Keratinocyte (primary cell): Measurements from ENCODE around the gene UCN3. TPM values are rescaled to one million over a fixed set of nuclear protein-coding genes. Genes with fewer than 3 reads are reported as not detected.

Experiments
- DNase-seq: peaks from one replicate; pipeline ENCODE4 v3.0.0-alpha.2; 2011; ENCODE audit warnings: low read depth, missing footprints, low spot score
- FAIRE-seq: peaks from 2 replicates; lab custom pipeline; 2011; peaks lifted over from hg19 to GRCh38; lab: Jason Lieb, UNC
- H2AFZ ChIP-seq: 2 replicates; pipeline ENCODE4 v1.6.0; 2012; ENCODE audit warnings: low read length, control low read depth, inconsistent platforms; ENCODE audit not compliant: control insufficient read depth
- H3K27ac ChIP-seq: 2 replicates; pipeline ENCODE4 v1.5.1; 2011; ENCODE audit warnings: low read length; ENCODE audit not compliant: control insufficient read depth, insufficient read depth
- H3K27me3 ChIP-seq: 3 replicates; pipeline ENCODE4 v1.6.0; 2011; ENCODE audit warnings: low read length; ENCODE audit not compliant: control insufficient read depth, insufficient read depth; ENCODE audit errors: extremely low read depth
- H3K36me3 ChIP-seq, 2 experiments: 2 replicates in 1 of 2; 3 replicates in 1 of 2; pipeline ENCODE4 v1.5.1; 2011; ENCODE audit warnings: low read length in 2 of 2, mild to moderate bottlenecking in 1 of 2; ENCODE audit not compliant: control insufficient read depth in 2 of 2, insufficient read depth in 2 of 2; ENCODE audit errors: extremely low read depth in 1 of 2
- H3K4me1 ChIP-seq: 3 replicates; pipeline ENCODE4 v1.5.1; 2011; ENCODE audit warnings: low read length; ENCODE audit not compliant: control insufficient read depth, insufficient read depth; ENCODE audit errors: extremely low read depth
- H3K4me2 ChIP-seq: 3 replicates; pipeline ENCODE4 v1.6.0; 2011; ENCODE audit warnings: low read depth, low read length; ENCODE audit not compliant: control insufficient read depth, insufficient read depth; ENCODE audit errors: extremely low read depth
- H3K4me3 ChIP-seq, 3 experiments: fragments of 200-600 bp in 1 of 3; sonication (generic) in 1 of 3; 2 replicates in 2 of 3; 3 replicates in 1 of 3; pipeline ENCODE4 v1.5.1; 2011 to 2016; ENCODE audit warnings: low read length in 3 of 3, mild to moderate bottlenecking in 3 of 3, control low read depth in 2 of 3, inconsistent platforms in 1 of 3, low read depth in 1 of 3, mixed read lengths in 1 of 3, mixed run types in 1 of 3, moderate library complexity in 1 of 3; ENCODE audit not compliant: control insufficient read depth in 2 of 3, insufficient read depth in 2 of 3; ENCODE audit errors: extremely low read depth in 1 of 3
- H3K79me2 ChIP-seq: 2 replicates; pipeline ENCODE4 v1.6.0; 2012; ENCODE audit warnings: low read length; ENCODE audit not compliant: control insufficient read depth, insufficient read depth
- H3K9ac ChIP-seq: 3 replicates; pipeline ENCODE4 v1.6.0; 2011; ENCODE audit warnings: low read length; ENCODE audit not compliant: control insufficient read depth, insufficient read depth; ENCODE audit errors: extremely low read depth
- H3K9me1 ChIP-seq: 3 replicates; pipeline ENCODE4 v1.6.0; 2011; ENCODE audit warnings: low read length; ENCODE audit not compliant: control insufficient read depth, insufficient read depth; ENCODE audit errors: extremely low read depth
- H3K9me3 ChIP-seq: 2 replicates; pipeline ENCODE4 v1.5.1; 2012; ENCODE audit warnings: low read depth, low read length; ENCODE audit not compliant: control insufficient read depth
- H4K20me1 ChIP-seq: 3 replicates; pipeline ENCODE4 v1.6.0; 2011; ENCODE audit warnings: low read length; ENCODE audit not compliant: control insufficient read depth, insufficient read depth; ENCODE audit errors: extremely low read depth
- EZH2 ChIP-seq: IDR thresholded peaks from one replicate; pipeline ENCODE4 v1.6.1; 2012; ENCODE audit warnings: inconsistent platforms, mild to moderate bottlenecking, low read length, moderate library complexity
- dilution Hi-C: fragments of 300-500 bp; cut with MboI; formaldehyde crosslinking; loops from one replicate; pipeline ENCODE4 v1.7.0; 2020; ENCODE audit warnings: low sequenced_read_pairs; ENCODE audit not compliant: extremely low pct_ligation_motif_present
- polyA plus RNA-seq, 5 experiments: library from polyadenylated mRNA; depleted of rRNA in 3 of 5; stranded (reverse) in 3 of 5; stranded (forward) in 1 of 5; unstranded in 1 of 5; fragments of >200 nt; gene quantifications; 1 replicate in 1 of 5; 2 replicates in 3 of 5; 3 replicates in 1 of 5; pipeline versions ENCODE4 v1.2.1 to v1.2.3, GENCODE V29; 2011 to 2012; ENCODE audit warnings: missing spikeins in 2 of 5, low read depth in 1 of 5, low replicate concordance in 1 of 5
- TF ChIP-seq, protein P1 (sequence below), 3 experiments: IDR thresholded peaks in 1 of 3; conservative IDR thresholded peaks in 1 of 3; optimal IDR thresholded peaks in 1 of 3; 2 replicates in 2 of 3; 3 replicates in 1 of 3; pipeline versions ENCODE3 to v1.5.1; 2011; ENCODE audit warnings: low read length in 3 of 3, mild to moderate bottlenecking in 3 of 3, moderate library complexity in 2 of 3, control low read depth in 1 of 3, inconsistent platforms in 1 of 3; ENCODE audit not compliant: insufficient read depth in 2 of 3; ENCODE audit errors: extremely low read depth in 1 of 3

The UCN3 gene
- polyA plus RNA-seq, 1 donor (not counting 4 experiments of a cell fraction or from before 2014, with no cell fraction given) = not detected

DNA sequence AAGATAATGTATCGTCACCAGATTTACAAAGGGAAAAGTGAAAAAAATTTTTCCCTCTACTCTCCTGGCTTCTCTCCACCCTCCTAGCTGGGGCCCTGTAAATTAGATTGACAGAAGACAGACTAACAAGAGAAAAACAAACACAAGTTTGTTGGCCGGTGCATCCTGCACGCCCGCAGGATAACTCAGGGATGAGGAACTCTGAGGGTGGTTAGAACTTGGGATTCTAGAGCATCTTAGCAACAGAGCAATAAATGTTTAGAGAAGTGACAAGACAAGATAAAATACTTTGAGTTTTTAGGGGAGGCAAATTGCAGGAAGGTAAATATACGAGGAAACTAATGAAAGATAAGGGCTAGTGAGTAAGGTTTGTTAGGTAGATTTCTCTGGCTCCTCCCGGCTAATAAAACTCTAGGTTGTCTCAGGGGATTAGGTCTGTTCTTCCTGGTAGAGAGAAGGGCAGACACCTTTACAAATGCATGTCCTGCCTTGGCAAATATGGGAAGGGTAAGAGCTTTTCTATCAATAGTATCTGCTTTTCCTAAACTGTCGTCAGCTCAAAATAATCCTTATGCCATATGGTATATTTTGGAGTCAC lies 4.3 kb upstream of the UCN3 start:
- H3K27me3 ChIP-seq = peaks cover 21% of the 10 kb centered on the region
- H3K79me2 ChIP-seq = no peaks in the 10 kb centered on the region
- no peak for FAIRE-seq
- no peak overlapping the region for H3K4me3 ChIP-seq
- H3K4me2 ChIP-seq = no peak overlapping the region
- H3K9me1 ChIP-seq = no peaks in the 10 kb centered on the region
- DNase-seq = no peak
- dilution Hi-C loops = no loop called here
- TF ChIP-seq, protein P1, sequence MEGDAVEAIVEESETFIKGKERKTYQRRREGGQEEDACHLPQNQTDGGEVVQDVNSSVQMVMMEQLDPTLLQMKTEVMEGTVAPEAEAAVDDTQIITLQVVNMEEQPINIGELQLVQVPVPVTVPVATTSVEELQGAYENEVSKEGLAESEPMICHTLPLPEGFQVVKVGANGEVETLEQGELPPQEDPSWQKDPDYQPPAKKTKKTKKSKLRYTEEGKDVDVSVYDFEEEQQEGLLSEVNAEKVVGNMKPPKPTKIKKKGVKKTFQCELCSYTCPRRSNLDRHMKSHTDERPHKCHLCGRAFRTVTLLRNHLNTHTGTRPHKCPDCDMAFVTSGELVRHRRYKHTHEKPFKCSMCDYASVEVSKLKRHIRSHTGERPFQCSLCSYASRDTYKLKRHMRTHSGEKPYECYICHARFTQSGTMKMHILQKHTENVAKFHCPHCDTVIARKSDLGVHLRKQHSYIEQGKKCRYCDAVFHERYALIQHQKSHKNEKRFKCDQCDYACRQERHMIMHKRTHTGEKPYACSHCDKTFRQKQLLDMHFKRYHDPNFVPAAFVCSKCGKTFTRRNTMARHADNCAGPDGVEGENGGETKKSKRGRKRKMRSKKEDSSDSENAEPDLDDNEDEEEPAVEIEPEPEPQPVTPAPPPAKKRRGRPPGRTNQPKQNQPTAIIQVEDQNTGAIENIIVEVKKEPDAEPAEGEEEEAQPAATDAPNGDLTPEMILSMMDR (optimal IDR thresholded peaks at IDR 0.05 in 1 of 3, IDR thresholded peaks at IDR 0.05 in 1 of 3, conservative IDR thresholded peaks at IDR 0.05 in 1 of 3; ENCODE audit: extremely low read depth in 1 of 3, insufficient read depth in 2 of 3, low read length in 3 of 3) = no peak
- TF ChIP-seq EZH2 = no peak
- H3K9ac ChIP-seq = no peak overlapping the region
- H3K9me3 ChIP-seq = no peaks in the 10 kb centered on the region
- no peaks in the 10 kb centered on the region for H4K20me1 ChIP-seq
- no peak overlapping the region for H3K27ac ChIP-seq
- H2AFZ ChIP-seq = no peak overlapping the region
- H3K4me1 ChIP-seq = no peaks in the 10 kb centered on the region
- H3K36me3 ChIP-seq = no peaks in the 10 kb centered on the region

DNA sequence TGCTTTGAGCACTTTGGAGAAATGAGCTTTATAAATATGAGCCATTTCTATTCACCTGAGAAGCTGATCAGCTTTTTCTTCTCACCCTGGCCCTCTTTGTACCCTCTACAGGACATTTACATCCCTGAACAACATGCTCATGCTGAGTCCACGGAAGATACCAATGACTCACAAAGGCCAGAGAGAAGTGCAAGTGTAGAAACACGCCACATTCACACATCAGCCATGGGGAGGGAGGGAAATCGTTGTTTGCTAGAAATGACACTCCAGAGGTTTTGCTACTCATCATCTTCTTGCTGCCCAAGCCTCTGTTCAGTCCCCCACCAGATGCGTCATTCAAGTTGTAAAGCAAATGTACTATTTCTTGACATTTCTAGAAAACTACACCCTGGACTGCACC lies 2.8 kb upstream of the UCN3 start:
- Histone ChIP-seq H3K27me3 (peaks cover 29% of the 10 kb centered on the region), H2AFZ (no peak overlapping the region), H3K9me1 (no peaks in the 10 kb centered on the region), H3K9ac (no peak overlapping the region), H3K36me3 (no peaks in the 10 kb centered on the region), H4K20me1 (no peaks in the 10 kb centered on the region), H3K79me2 (no peaks in the 10 kb centered on the region), H3K9me3 (no peaks in the 10 kb centered on the region), H3K27ac (no peak overlapping the region), H3K4me1 (no peaks in the 10 kb centered on the region), H3K4me3 (no peak overlapping the region), H3K4me2 (no peak overlapping the region)
- dilution Hi-C loops = no loop called here
- no peak for DNase-seq
- FAIRE-seq = no peak
- no peak for TF ChIP-seq EZH2
- TF ChIP-seq, protein P1 (optimal IDR thresholded peaks at IDR 0.05 in 1 of 3, IDR thresholded peaks at IDR 0.05 in 1 of 3, conservative IDR thresholded peaks at IDR 0.05 in 1 of 3; ENCODE audit: extremely low read depth in 1 of 3, insufficient read depth in 2 of 3, low read length in 3 of 3) = no peak
